Panc1 (cell line): ENCODE results near the gene AADACL3. TPM values are rescaled to one million over a fixed set of nuclear protein-coding genes. Genes with fewer than 3 reads are reported as not detected.
"Not testable (repeated sequence)": the region's sequence is repeated elsewhere in the genome, so short reads cannot be mapped to it uniquely, and the experiment has no call there.

ENCODE experiments used
- ATAC-seq: fragments of 200-7000 bp; cut with Tn5 transposase; 2 replicates; pipeline ENCODE4 v1.9.1; 2020; ENCODE audit warnings: mild to moderate bottlenecking, moderate library complexity
- BruUV-seq: library from RNA; stranded (reverse); fragments of 400-500 nt; replicated peaks from 2 replicates; lab custom pipeline; 2021; lab: Mats Ljungman, UMichigan
- CTCF ChIA-PET: fragments of 300-600 bp; sonication (Branson Sonifier 250); formaldehyde crosslinking; loops from one replicate; lab custom pipeline; 2022; ENCODE audit warnings: antibody characterized with exemption; lab: Charles Lee
- POLR2A ChIA-PET: fragments of 300-600 bp; sonication (Branson Sonifier 250); formaldehyde crosslinking; loops from one replicate; lab custom pipeline; 2022; ENCODE audit warnings: antibody characterized with exemption; lab: Charles Lee
- DNase-seq: peaks from one replicate; pipeline ENCODE4 v3.0.0-alpha.2; 2010; ENCODE audit warnings: low read depth, low spot score
- H3K27ac ChIP-seq: 2 replicates; pipeline ENCODE4 v1.5.1; 2011; ENCODE audit warnings: mild to moderate bottlenecking, low read length, inconsistent platforms
- H3K27me3 ChIP-seq: fragments of 200-500 bp; sonication (Bioruptor generic); 2 replicates; pipeline ENCODE4 v1.6.0; 2014; ENCODE audit warnings: low read length, inconsistent platforms; ENCODE audit not compliant: control insufficient read depth, insufficient read depth
- H3K36me3 ChIP-seq: fragments of 200-500 bp; sonication (Bioruptor generic); 2 replicates; pipeline ENCODE4 v1.5.1; 2014; ENCODE audit warnings: inconsistent platforms, mild to moderate bottlenecking, low read length, moderate library complexity; ENCODE audit not compliant: control insufficient read depth, insufficient read depth
- H3K4me1 ChIP-seq: 2 replicates; pipeline ENCODE4 v1.5.1; 2011; ENCODE audit warnings: inconsistent platforms, mild to moderate bottlenecking, low read length, moderate library complexity; ENCODE audit not compliant: control insufficient read depth, insufficient read depth
- H3K4me3 ChIP-seq, 2 experiments: 2 replicates each; pipeline ENCODE4 v1.5.1; 2011 to 2012; ENCODE audit warnings: low read depth in 2 of 2, low read length in 2 of 2, mild to moderate bottlenecking in 2 of 2, inconsistent platforms in 1 of 2, moderate library complexity in 1 of 2
- H3K9me3 ChIP-seq: fragments of 200-500 bp; sonication (Bioruptor generic); 2 replicates; pipeline ENCODE4 v1.5.1; 2014; ENCODE audit warnings: low read depth, mild to moderate bottlenecking, inconsistent platforms, low read length, moderate library complexity; ENCODE audit not compliant: control insufficient read depth, insufficient read depth
- POLR2AphosphoS5 ChIP-seq: IDR thresholded peaks from 2 replicates; pipeline ENCODE4 v1.6.1; 2012; ENCODE audit warnings: mild to moderate bottlenecking, low read depth, low read length, moderate library complexity
- SIN3A ChIP-seq: IDR thresholded peaks from 2 replicates; pipeline ENCODE4 v1.6.1; 2012; ENCODE audit warnings: low read depth, mild to moderate bottlenecking, low read length, moderate library complexity, borderline replicate concordance; ENCODE audit not compliant: insufficient read depth
- TCF7L2 ChIP-seq: IDR thresholded peaks from 2 replicates; pipeline ENCODE4 v1.6.1; 2011; ENCODE audit warnings: mild to moderate bottlenecking, low read depth, low read length, inconsistent platforms
- in situ Hi-C: cut with HindIII; loops from 2 replicates; pipeline ENCODE4 v1.10.0; 2016; ENCODE audit warnings: low sequenced_read_pairs, low pct_unique_long_range_greater_than_20kb
- intact Hi-C: fragments of 100-400 bp; cut with micrococcal nuclease; formaldehyde crosslinking; loops from one replicate; pipeline ENCODE4 v1.10.0; 2022; ENCODE audit not compliant: unreplicated experiment
- total RNA-seq: library from RNA; stranded (reverse); gene quantifications from one replicate; pipeline ENCODE4 v1.2.1, GENCODE V29; 2021; ENCODE audit not compliant: unreplicated experiment
- TF ChIP-seq, protein P1 (sequence below), 2 experiments: IDR thresholded peaks; 2 replicates each; pipeline ENCODE4 v1.6.1; 2011 to 2012; ENCODE audit warnings: low read depth in 2 of 2, control low read depth in 1 of 2, low read length in 1 of 2, mild to moderate bottlenecking in 1 of 2, moderate library complexity in 1 of 2; ENCODE audit not compliant: insufficient read depth in 1 of 2
- TF ChIP-seq, protein P2 (sequence below): fragments of 450-650 bp; IDR thresholded peaks from 2 replicates; pipeline ENCODE4 v1.5.1; 2017; ENCODE audit warnings: mild to moderate bottlenecking

Gene AADACL3
- total RNA-seq, 1 experiment from 2014 or later: not detected

DNA sequence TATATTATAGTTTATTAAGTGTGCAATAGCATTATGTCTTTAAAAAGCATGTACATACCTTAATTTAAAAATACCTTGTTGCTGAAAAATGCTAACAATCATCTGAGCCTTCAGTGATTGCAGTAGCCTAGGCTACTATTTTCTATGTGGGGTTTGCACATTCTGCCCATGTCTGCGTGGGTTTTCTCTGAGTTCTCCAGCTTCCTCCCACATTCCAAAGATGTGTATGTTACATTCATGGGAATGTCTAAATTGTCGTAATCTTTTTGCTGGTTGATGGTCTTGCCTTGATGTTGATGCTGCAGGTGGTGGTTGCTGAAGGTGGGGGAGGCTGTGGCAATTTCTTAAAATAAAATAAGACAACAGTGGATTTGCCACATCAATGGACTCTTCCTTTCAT, 12.5 kb downstream of the AADACL3 start:
- intact Hi-C loops (no loop called here), in situ Hi-C loops (no loop called here)
- BruUV-seq: no TSS peak
- no peaks in the 10 kb centered on the region for H3K36me3 ChIP-seq
- no peaks in the 10 kb centered on the region for H3K27me3 ChIP-seq
- no peak for TF ChIP-seq TCF7L2
- no peak for TF ChIP-seq POLR2AphosphoS5
- TF ChIP-seq, protein P1, sequence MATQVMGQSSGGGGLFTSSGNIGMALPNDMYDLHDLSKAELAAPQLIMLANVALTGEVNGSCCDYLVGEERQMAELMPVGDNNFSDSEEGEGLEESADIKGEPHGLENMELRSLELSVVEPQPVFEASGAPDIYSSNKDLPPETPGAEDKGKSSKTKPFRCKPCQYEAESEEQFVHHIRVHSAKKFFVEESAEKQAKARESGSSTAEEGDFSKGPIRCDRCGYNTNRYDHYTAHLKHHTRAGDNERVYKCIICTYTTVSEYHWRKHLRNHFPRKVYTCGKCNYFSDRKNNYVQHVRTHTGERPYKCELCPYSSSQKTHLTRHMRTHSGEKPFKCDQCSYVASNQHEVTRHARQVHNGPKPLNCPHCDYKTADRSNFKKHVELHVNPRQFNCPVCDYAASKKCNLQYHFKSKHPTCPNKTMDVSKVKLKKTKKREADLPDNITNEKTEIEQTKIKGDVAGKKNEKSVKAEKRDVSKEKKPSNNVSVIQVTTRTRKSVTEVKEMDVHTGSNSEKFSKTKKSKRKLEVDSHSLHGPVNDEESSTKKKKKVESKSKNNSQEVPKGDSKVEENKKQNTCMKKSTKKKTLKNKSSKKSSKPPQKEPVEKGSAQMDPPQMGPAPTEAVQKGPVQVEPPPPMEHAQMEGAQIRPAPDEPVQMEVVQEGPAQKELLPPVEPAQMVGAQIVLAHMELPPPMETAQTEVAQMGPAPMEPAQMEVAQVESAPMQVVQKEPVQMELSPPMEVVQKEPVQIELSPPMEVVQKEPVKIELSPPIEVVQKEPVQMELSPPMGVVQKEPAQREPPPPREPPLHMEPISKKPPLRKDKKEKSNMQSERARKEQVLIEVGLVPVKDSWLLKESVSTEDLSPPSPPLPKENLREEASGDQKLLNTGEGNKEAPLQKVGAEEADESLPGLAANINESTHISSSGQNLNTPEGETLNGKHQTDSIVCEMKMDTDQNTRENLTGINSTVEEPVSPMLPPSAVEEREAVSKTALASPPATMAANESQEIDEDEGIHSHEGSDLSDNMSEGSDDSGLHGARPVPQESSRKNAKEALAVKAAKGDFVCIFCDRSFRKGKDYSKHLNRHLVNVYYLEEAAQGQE (IDR thresholded peaks at IDR 0.05; ENCODE audit: insufficient read depth in 1 of 2, low read depth in 2 of 2, low read length in 1 of 2): no peak
- TF ChIP-seq, protein P2, sequence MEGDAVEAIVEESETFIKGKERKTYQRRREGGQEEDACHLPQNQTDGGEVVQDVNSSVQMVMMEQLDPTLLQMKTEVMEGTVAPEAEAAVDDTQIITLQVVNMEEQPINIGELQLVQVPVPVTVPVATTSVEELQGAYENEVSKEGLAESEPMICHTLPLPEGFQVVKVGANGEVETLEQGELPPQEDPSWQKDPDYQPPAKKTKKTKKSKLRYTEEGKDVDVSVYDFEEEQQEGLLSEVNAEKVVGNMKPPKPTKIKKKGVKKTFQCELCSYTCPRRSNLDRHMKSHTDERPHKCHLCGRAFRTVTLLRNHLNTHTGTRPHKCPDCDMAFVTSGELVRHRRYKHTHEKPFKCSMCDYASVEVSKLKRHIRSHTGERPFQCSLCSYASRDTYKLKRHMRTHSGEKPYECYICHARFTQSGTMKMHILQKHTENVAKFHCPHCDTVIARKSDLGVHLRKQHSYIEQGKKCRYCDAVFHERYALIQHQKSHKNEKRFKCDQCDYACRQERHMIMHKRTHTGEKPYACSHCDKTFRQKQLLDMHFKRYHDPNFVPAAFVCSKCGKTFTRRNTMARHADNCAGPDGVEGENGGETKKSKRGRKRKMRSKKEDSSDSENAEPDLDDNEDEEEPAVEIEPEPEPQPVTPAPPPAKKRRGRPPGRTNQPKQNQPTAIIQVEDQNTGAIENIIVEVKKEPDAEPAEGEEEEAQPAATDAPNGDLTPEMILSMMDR: no peak
- TF ChIP-seq SIN3A: no peak
- H3K4me1 ChIP-seq: no peaks in the 10 kb centered on the region
- no peak for DNase-seq
- ATAC-seq: no peak
- no peak overlapping the region for H3K4me3 ChIP-seq
- POLR2A ChIA-PET: no interaction called here
- no peak overlapping the region for H3K27ac ChIP-seq
- H3K9me3 ChIP-seq: no peaks in the 10 kb centered on the region
- CTCF ChIA-PET: interaction anchor here (0.6 kb wide), 1 partner anchor 456 kb away, joined by 3 read pairs; no protein-coding TSS in a partner anchor

DNA sequence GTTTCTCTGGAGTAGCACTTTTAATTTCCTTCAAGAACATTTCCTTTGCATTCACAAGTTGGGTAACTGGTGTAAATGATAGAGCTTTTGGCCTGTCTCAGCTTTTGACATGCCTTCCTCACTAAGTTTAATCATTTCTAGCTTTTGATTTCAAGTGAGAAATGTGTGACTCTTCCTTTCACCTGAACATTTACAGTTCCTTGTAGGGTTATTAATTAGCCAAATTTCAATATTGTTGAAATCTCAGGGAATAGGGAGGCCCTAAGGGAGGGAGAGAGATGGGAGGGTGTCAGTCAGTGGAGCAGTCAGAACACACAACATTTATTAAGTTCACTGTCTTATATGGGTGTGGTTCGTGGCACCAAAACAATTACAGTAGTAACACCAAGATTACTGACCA, 14.2 kb downstream of the AADACL3 start:
- TF ChIP-seq, protein P2: no peak
- ChIA-PET CTCF (no interaction called here), POLR2A (no interaction called here)
- Histone ChIP-seq H3K36me3 (no peaks in the 10 kb centered on the region), H3K27ac (no peak overlapping the region), H3K4me3 (no peak overlapping the region), H3K27me3 (0 out of 2 replicates have a peak, but pooled peaks cover 3% of the 10 kb centered on the region), H3K9me3 (no peaks in the 10 kb centered on the region), H3K4me1 (no peaks in the 10 kb centered on the region)
- no TSS peak for BruUV-seq
- ATAC-seq (no peak), DNase-seq (no peak)
- in situ Hi-C loops: no loop called here
- intact Hi-C loops: no loop called here

DNA sequence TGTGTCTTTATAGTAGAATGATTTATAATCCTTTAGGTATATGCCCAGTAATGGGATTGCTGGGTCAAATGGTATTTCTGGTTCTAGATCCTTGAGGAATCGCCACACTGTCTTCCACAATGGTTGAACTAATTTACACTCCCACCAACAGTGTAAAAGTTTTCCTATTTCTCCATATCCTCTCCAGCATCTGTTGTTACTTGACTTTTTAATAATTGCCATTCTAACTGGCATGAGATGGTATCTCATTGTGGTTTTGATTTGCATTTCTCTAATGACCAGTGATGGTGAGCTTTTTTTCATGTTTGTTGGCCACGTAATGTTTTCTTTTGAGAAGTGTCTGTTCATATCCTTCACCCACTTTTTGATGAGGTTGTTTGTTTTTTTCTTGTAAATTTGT, 15.2 kb downstream of the AADACL3 start:
- H3K9me3 ChIP-seq, POLR2A ChIA-PET, H3K4me3 ChIP-seq, CTCF ChIA-PET, in situ Hi-C loops, H3K27me3 ChIP-seq, DNase-seq, H3K27ac ChIP-seq, intact Hi-C loops, H3K4me1 ChIP-seq, ATAC-seq, BruUV-seq, H3K36me3 ChIP-seq: not testable (repeated sequence)
